Measurements from ENCODE around the gene UPK1B.

DNA sequence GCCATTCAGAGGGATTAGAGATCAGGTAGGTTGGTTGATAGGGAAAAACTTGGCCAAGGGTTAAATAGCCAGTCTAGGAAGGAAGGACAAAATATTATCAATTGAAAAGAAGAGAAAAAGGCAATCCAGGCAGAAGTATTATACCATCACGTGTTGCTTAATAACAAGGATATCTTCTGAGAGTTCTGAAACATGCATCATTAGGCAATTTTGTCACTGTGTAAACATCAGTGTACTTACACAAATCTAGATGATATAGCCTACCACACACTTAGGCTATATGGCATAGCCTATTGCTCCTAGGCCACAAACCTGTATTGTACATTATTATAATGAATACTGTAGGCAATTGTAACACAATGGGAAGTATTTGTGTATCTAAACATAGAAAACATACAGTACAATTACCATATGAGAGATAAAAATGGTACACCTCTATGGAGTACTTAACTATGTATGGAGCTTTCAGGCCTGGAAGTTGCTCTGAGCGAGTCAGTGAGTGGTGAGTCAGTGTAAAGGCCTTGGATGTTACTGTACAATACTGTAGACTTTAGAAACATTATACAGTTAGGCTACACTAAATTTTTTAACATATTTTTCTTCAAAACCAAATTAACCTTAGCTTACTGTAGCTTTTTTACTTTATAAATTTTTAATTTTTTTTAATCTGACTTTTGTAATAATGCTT is 24.8 kb upstream of the UPK1B start:
- TF ChIP-seq, protein P1, sequence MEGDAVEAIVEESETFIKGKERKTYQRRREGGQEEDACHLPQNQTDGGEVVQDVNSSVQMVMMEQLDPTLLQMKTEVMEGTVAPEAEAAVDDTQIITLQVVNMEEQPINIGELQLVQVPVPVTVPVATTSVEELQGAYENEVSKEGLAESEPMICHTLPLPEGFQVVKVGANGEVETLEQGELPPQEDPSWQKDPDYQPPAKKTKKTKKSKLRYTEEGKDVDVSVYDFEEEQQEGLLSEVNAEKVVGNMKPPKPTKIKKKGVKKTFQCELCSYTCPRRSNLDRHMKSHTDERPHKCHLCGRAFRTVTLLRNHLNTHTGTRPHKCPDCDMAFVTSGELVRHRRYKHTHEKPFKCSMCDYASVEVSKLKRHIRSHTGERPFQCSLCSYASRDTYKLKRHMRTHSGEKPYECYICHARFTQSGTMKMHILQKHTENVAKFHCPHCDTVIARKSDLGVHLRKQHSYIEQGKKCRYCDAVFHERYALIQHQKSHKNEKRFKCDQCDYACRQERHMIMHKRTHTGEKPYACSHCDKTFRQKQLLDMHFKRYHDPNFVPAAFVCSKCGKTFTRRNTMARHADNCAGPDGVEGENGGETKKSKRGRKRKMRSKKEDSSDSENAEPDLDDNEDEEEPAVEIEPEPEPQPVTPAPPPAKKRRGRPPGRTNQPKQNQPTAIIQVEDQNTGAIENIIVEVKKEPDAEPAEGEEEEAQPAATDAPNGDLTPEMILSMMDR (IDR thresholded peaks at IDR 0.05): no peak
- no peak for TF ChIP-seq POLR2A (IDR thresholded peaks at IDR 0.05)
